Measurements from ENCODE around the gene ZNF20.

The ZNF20 gene

GRCh38 chr19:12139885-12140544, at the start of gene ZNF20:
TSS of gene ZNF20 (minus strand) at chr19:12140350. CDS start at chr19:12140182, 168 bp downstream.
- peak; percentile 97 for DNase-seq (ENCODE audit: low spot score)

GRCh38 chr19:12187625-12188024, 47.5 kb upstream of the ZNF20 start:
- no peak for DNase-seq (ENCODE audit: low spot score)

- no peak for DNase-seq (ENCODE audit: low spot score)
Observed at GRCh38 chr19:12180377-12180776, 40.2 kb upstream of the ZNF20 start.

GRCh38 chr19:12166626-12167025, 26.5 kb upstream of the ZNF20 start:
- no peak for DNase-seq (ENCODE audit: low spot score)

- peak; percentile 50 for DNase-seq (ENCODE audit: low spot score)
Observed at GRCh38 chr19:12163826-12164225, 23.7 kb upstream of the ZNF20 start.

- peak; percentile 99 for DNase-seq (ENCODE audit: low spot score)
Observed at GRCh38 chr19:12162882-12163806, 23.0 kb upstream of the ZNF20 start, which contains the start of gene ZNF136. TSS of gene ZNF136 (plus strand) at chr19:12163096. CDS start at chr19:12163204, 108 bp downstream.

GRCh38 chr19:12162513-12162881, 22.3 kb upstream of the ZNF20 start:
- DNase-seq (ENCODE audit: low spot score): no peak

- DNase-seq (ENCODE audit: low spot score): no peak
Observed at GRCh38 chr19:12159773-12160414, 19.7 kb upstream of the ZNF20 start.

- DNase-seq (ENCODE audit: low spot score): peak; percentile 92
Observed at GRCh38 chr19:12156223-12157058, 16.3 kb upstream of the ZNF20 start, which contains the start of gene ZNF625. TSS of gene ZNF625 (minus strand) at chr19:12156734. CDS start at chr19:12156558, 176 bp downstream.

GRCh38 chr19:12155324-12155860, 15.2 kb upstream of the ZNF20 start:
- no peak for DNase-seq (ENCODE audit: low spot score)

GRCh38 chr19:12145348-12145747, 5.2 kb upstream of the ZNF20 start:
- no peak for DNase-seq (ENCODE audit: low spot score)

GRCh38 chr19:12141405-12141736, 1.2 kb upstream of the ZNF20 start:
- no peak for DNase-seq (ENCODE audit: low spot score)

GRCh38 chr19:12140545-12141404, 625 bp upstream of the ZNF20 start:
- peak; percentile 91 for DNase-seq (ENCODE audit: low spot score)

GRCh38 chr19:12139269-12139668, 881 bp downstream of the ZNF20 start:
- no peak for DNase-seq (ENCODE audit: low spot score)

- DNase-seq (ENCODE audit: low spot score): no peak
Observed at GRCh38 chr19:12137221-12137940, 2.8 kb downstream of the ZNF20 start.

- no peak for DNase-seq (ENCODE audit: low spot score)
Observed at GRCh38 chr19:12133069-12133468, 7.1 kb downstream of the ZNF20 start.

- DNase-seq (ENCODE audit: low spot score): peak; percentile 22
Observed at GRCh38 chr19:12126707-12127106, 13.4 kb downstream of the ZNF20 start.

- no peak for DNase-seq (ENCODE audit: low spot score)
Observed at GRCh38 chr19:12117201-12117970, 22.8 kb downstream of the ZNF20 start.

- no peak for DNase-seq (ENCODE audit: low spot score)
Observed at GRCh38 chr19:12113121-12113520, 27.0 kb downstream of the ZNF20 start.

Data from AG08395 (cell line).